AG10803 (cell line): ENCODE measurements around the gene ZNF12.

ENCODE experiments used
- DNase-seq: peaks from one replicate; pipeline ENCODE4 v3.0.0; 2010; ENCODE audit warnings: low read depth
- H3K4me3 ChIP-seq: 2 replicates; pipeline ENCODE4 v1.5.1; 2011; ENCODE audit warnings: mild to moderate bottlenecking, low read length, control low read depth
- CTCF ChIP-seq: conservative IDR thresholded peaks from 2 replicates; pipeline ENCODE4 v1.5.1; 2011; ENCODE audit warnings: mild to moderate bottlenecking, low read length, control low read depth, inconsistent platforms

The ZNF12 gene

GRCh38 chr7:6658618-6659345 is 48.0 kb downstream of the ZNF12 start:
- TF ChIP-seq CTCF, result no peak
- no peak overlapping the region for H3K4me3 ChIP-seq

GRCh38 chr7:6656413-6656812 is 50.3 kb downstream of the ZNF12 start:
- no peak overlapping the region for H3K4me3 ChIP-seq
- DNase-seq, result no peak
- no peak for TF ChIP-seq CTCF

More at GRCh38 chr7:6658618-6659345, 48.0 kb downstream of the ZNF12 start:
- no peak for DNase-seq

- H3K4me3 ChIP-seq, result no peak overlapping the region
- no peak for TF ChIP-seq CTCF
- DNase-seq, result no peak
Measured at GRCh38 chr7:6655636-6656385, 50.9 kb downstream of the ZNF12 start.

GRCh38 chr7:6654842-6655610 is 51.7 kb downstream of the ZNF12 start:
- no peak for DNase-seq
- no peak overlapping the region for H3K4me3 ChIP-seq
- no peak for TF ChIP-seq CTCF

- DNase-seq, result no peak
- H3K4me3 ChIP-seq, result no peak overlapping the region
- no peak for TF ChIP-seq CTCF
Measured at GRCh38 chr7:6654113-6654841, 52.5 kb downstream of the ZNF12 start.

- DNase-seq, result no peak
- TF ChIP-seq CTCF, result no peak
- no peak overlapping the region for H3K4me3 ChIP-seq
Measured at GRCh38 chr7:6653071-6654003, 53.4 kb downstream of the ZNF12 start.
